OCI-LY1 (cell line): ENCODE measurements around the gene C11orf87.

Source experiments
- H2AFZ ChIP-seq: fragments of 200-600 bp; sonication (generic), shearing (Covaris generic); 2 replicates; pipeline ENCODE4 v1.6.0; 2014; ENCODE audit warnings: antibody characterized with exemption, mild to moderate bottlenecking, low read length
- H3F3A ChIP-seq: fragments of 200-600 bp; sonication (generic), shearing (Covaris generic); 2 replicates; pipeline ENCODE4 v1.6.0; 2014; ENCODE audit warnings: mild to moderate bottlenecking, antibody characterized with exemption, low read length, moderate library complexity; ENCODE audit not compliant: insufficient read depth
- H3K27ac ChIP-seq: fragments of 200-600 bp; sonication (generic); 2 replicates; pipeline ENCODE4 v1.5.1; 2014; ENCODE audit warnings: low read length, mixed run types, mild to moderate bottlenecking, low read depth; ENCODE audit not compliant: poor library complexity, severe bottlenecking
- H3K27me3 ChIP-seq: fragments of 200-600 bp; sonication (generic); 2 replicates; pipeline ENCODE4 v1.6.0; 2014; ENCODE audit warnings: antibody characterized with exemption, mild to moderate bottlenecking, low read length, moderate library complexity; ENCODE audit not compliant: insufficient read depth
- H3K36me3 ChIP-seq: fragments of 200-600 bp; sonication (generic); 2 replicates; pipeline ENCODE4 v1.6.1; 2014; ENCODE audit warnings: mild to moderate bottlenecking, antibody characterized with exemption, low read length, moderate library complexity, mixed read lengths; ENCODE audit not compliant: insufficient read depth
- H3K4me1 ChIP-seq: fragments of 200-600 bp; sonication (generic); 2 replicates; pipeline ENCODE4 v1.5.1; 2014; ENCODE audit warnings: mild to moderate bottlenecking, low read length, moderate library complexity; ENCODE audit not compliant: insufficient read depth, severe bottlenecking
- H3K4me2 ChIP-seq: fragments of 200-600 bp; sonication (generic), shearing (Covaris generic); 2 replicates; pipeline ENCODE4 v1.6.1; 2014; ENCODE audit warnings: low read length
- H3K4me3 ChIP-seq: fragments of 200-600 bp; sonication (generic); 2 replicates; pipeline ENCODE4 v1.5.1; 2014; ENCODE audit warnings: low read length, low read depth, mild to moderate bottlenecking, mixed read lengths; ENCODE audit not compliant: poor library complexity, severe bottlenecking
- H3K79me2 ChIP-seq: fragments of 200-600 bp; shearing (Covaris generic); 2 replicates; pipeline ENCODE4 v1.6.1; 2016; ENCODE audit warnings: mixed run types, low read length, mixed read lengths; ENCODE audit not compliant: insufficient read depth
- H3K9ac ChIP-seq: fragments of 200-600 bp; sonication (generic), shearing (Covaris generic); 2 replicates; pipeline ENCODE4 v1.6.1; 2014; ENCODE audit warnings: mild to moderate bottlenecking, low read length, mixed read lengths
- H3K9me2 ChIP-seq: fragments of 200-600 bp; sonication (generic), shearing (Covaris generic); 2 replicates; pipeline ENCODE4 v1.6.1; 2014; ENCODE audit warnings: low read depth, mild to moderate bottlenecking, low read length, mixed read lengths
- H3K9me3 ChIP-seq: fragments of 200-600 bp; shearing (Covaris generic); 2 replicates; pipeline ENCODE4 v1.6.1; 2014; ENCODE audit warnings: low read length, mixed read lengths
- H4K20me1 ChIP-seq: fragments of 200-600 bp; sonication (generic), shearing (Covaris generic); 2 replicates; pipeline ENCODE4 v1.6.0; 2016; ENCODE audit warnings: mild to moderate bottlenecking, low read length; ENCODE audit not compliant: insufficient read depth
- EZH2 ChIP-seq: fragments of 200-600 bp; sonication (generic), shearing (Covaris generic); IDR thresholded peaks from 2 replicates; pipeline ENCODE4 v1.8.0; 2017; ENCODE audit warnings: borderline replicate concordance, mixed run types, mild to moderate bottlenecking, antibody characterized with exemption, low read length, moderate library complexity, mixed read lengths
- TF ChIP-seq, protein P1 (sequence below): fragments of 200-600 bp; sonication (generic), shearing (Covaris generic); IDR thresholded peaks from 2 replicates; pipeline ENCODE4 v1.5.1; 2017; ENCODE audit warnings: mild to moderate bottlenecking, antibody characterized with exemption, low read length, moderate library complexity, mixed read lengths

Gene C11orf87

DNA sequence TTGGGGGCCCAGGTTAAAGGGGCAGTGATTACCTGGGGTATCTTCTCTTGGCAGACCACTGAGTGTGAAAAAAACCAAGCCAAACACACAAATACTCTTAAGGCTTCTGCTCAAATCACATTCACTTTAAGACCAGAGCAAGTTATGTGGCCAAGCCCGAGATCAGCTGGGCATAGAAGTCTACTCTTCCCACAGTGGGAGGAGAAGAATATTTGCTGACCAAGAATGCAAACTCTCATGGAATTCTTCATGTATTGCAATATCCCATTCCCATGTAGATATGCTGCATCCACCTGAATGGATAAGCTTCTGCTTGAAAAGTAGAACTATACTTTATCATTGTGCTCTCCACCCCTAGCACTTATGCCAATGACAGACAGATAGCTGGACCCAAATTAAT lies 37.1 kb upstream of the C11orf87 start:
- no peak overlapping the region for H3K4me2 ChIP-seq
- H3K9me2 ChIP-seq, result no peaks in the 10 kb centered on the region
- H3K27ac ChIP-seq, result no peak overlapping the region
- no peak overlapping the region for H3K4me3 ChIP-seq
- H3K79me2 ChIP-seq, result no peaks in the 10 kb centered on the region
- H3F3A ChIP-seq, result no peaks in the 10 kb centered on the region
- no peaks in the 10 kb centered on the region for H3K27me3 ChIP-seq
- no peaks in the 10 kb centered on the region for H3K36me3 ChIP-seq
- TF ChIP-seq, protein P1, sequence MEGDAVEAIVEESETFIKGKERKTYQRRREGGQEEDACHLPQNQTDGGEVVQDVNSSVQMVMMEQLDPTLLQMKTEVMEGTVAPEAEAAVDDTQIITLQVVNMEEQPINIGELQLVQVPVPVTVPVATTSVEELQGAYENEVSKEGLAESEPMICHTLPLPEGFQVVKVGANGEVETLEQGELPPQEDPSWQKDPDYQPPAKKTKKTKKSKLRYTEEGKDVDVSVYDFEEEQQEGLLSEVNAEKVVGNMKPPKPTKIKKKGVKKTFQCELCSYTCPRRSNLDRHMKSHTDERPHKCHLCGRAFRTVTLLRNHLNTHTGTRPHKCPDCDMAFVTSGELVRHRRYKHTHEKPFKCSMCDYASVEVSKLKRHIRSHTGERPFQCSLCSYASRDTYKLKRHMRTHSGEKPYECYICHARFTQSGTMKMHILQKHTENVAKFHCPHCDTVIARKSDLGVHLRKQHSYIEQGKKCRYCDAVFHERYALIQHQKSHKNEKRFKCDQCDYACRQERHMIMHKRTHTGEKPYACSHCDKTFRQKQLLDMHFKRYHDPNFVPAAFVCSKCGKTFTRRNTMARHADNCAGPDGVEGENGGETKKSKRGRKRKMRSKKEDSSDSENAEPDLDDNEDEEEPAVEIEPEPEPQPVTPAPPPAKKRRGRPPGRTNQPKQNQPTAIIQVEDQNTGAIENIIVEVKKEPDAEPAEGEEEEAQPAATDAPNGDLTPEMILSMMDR, result no peak
- TF ChIP-seq EZH2, result no peak
- no peaks in the 10 kb centered on the region for H3K9me3 ChIP-seq
- no peaks in the 10 kb centered on the region for H3K4me1 ChIP-seq
- no peak overlapping the region for H3K9ac ChIP-seq
- no peaks in the 10 kb centered on the region for H4K20me1 ChIP-seq
- H2AFZ ChIP-seq, result no peak overlapping the region

DNA sequence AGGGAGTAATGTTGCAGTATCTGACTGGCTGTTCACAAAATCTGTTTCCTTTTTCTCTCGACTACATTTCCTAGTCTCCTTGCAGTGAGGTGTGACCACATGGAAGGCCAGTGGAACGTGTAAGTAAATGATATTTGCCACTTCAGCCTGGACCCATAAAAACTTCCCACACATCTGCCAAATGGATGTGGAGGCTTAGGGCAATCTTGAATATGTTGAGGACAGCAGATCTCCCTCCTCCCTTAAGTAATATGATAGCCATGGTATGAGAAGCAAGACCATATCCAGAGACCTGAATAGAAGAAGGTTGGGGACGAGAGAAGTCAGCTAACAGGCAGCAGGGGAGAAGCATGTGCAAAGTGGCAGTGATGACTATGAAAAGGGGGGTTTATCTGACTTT lies 33.0 kb upstream of the C11orf87 start:
- H3K27ac ChIP-seq, result no peak overlapping the region
- H4K20me1 ChIP-seq, result no peaks in the 10 kb centered on the region
- no peaks in the 10 kb centered on the region for H3K9me3 ChIP-seq
- H3K36me3 ChIP-seq, result no peaks in the 10 kb centered on the region
- no peaks in the 10 kb centered on the region for H3K4me1 ChIP-seq
- H3K79me2 ChIP-seq, result no peaks in the 10 kb centered on the region
- no peaks in the 10 kb centered on the region for H3F3A ChIP-seq
- no peak overlapping the region for H3K4me3 ChIP-seq
- no peak overlapping the region for H3K4me2 ChIP-seq
- no peak overlapping the region for H2AFZ ChIP-seq
- no peaks in the 10 kb centered on the region for H3K27me3 ChIP-seq
- no peak overlapping the region for H3K9ac ChIP-seq
- no peaks in the 10 kb centered on the region for H3K9me2 ChIP-seq
- no peak for TF ChIP-seq EZH2
- TF ChIP-seq, protein P1, result no peak

DNA sequence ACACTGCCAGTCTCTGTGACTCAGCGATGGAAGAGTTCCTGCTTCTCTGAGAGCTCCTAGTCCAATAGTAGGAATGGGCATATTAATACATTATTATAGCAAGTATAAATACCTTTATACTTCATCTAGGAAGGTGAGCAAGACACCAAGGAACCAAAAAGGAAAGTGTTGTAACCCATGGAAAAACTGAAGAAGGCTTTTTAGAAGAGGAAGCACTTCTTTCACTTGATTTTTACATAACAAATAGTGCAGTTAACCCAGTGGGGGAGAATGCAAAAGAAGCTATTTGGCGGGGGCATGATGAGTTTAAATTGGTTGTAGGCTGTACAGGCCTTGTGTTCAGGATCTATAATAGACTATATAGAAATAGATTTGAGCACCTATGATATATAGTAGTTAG lies 31.2 kb upstream of the C11orf87 start:
- Histone ChIP-seq H3K9me3 (no peaks in the 10 kb centered on the region), H3K9me2 (no peaks in the 10 kb centered on the region), H3K79me2 (no peaks in the 10 kb centered on the region), H3K36me3 (no peaks in the 10 kb centered on the region), H2AFZ (no peak overlapping the region), H3K27me3 (no peaks in the 10 kb centered on the region), H3K4me2 (no peak overlapping the region), H3K4me1 (no peaks in the 10 kb centered on the region), H3K9ac (no peak overlapping the region), H4K20me1 (no peaks in the 10 kb centered on the region), H3F3A (no peaks in the 10 kb centered on the region), H3K27ac (no peak overlapping the region), H3K4me3 (no peak overlapping the region)
- TF ChIP-seq, protein P1, result no peak
- TF ChIP-seq EZH2, result no peak
